Esophagus squamous epithelium (tissue), 5 donors: ENCODE data around the gene GSTO2. TPM values are rescaled to one million over a fixed set of nuclear protein-coding genes. Genes with fewer than 3 reads are reported as not detected.

Experiments used
- DNase-seq: peaks from one replicate; lab custom pipeline; 2025; lab: John Stamatoyannopoulos, UW
- H3K27ac ChIP-seq, 4 donors: fragments of 200-600 bp; sonication (generic); one replicate each; pipeline ENCODE4 v1.5.1; 2016 to 2019; ENCODE audit warnings: mild to moderate bottlenecking in 1 of 4
- H3K27me3 ChIP-seq, 4 donors: fragments of 200-600 bp; sonication (generic); 1 replicate in 3 of 4; 2 replicates in 1 of 4; pipeline versions ENCODE4 v1.5.1 to v1.6.0; 2017 to 2021; ENCODE audit warnings: antibody characterized with exemption in 1 of 4
- H3K36me3 ChIP-seq, 3 donors: fragments of 200-600 bp; sonication (generic); one replicate each; pipeline ENCODE4 v1.5.1; 2016 to 2019
- H3K4me1 ChIP-seq, 3 donors: fragments of 200-600 bp; sonication (generic); one replicate each; pipeline ENCODE4 v1.5.1; 2017 to 2019
- H3K4me3 ChIP-seq, 4 donors: fragments of 200-600 bp; sonication (generic); 1 replicate in 3 of 4; 2 replicates in 1 of 4; pipeline ENCODE4 v1.5.1; 2016 to 2019; ENCODE audit warnings: mild to moderate bottlenecking in 2 of 4, moderate library complexity in 1 of 4
- H3K9me3 ChIP-seq, 3 donors: fragments of 200-600 bp; sonication (generic); one replicate each; pipeline ENCODE4 v1.5.1; 2016 to 2019
- POLR2A ChIP-seq, 4 donors: fragments of 450-650 bp; IDR thresholded peaks; one replicate each; pipeline ENCODE4 v1.6.1; 2017; ENCODE audit warnings: antibody characterized with exemption in 4 of 4, mild to moderate bottlenecking in 4 of 4, moderate library complexity in 3 of 4
- WGBS, 2 donors: methylation state at CpG; one replicate each; pipeline ENCODE4 v1.1.5; 2018; 5-methylcytosine and 5-hydroxymethylcytosine counted together
- intact Hi-C: fragments of 100-400 bp; cut with DNase I; formaldehyde crosslinking; loops from one replicate; pipeline ENCODE4 v1.15.0; 2022
- total RNA-seq, 4 donors: library from RNA; depleted of rRNA; stranded (reverse); fragments of >200 nt; gene quantifications; one replicate each; pipeline ENCODE4 v1.1.0, GENCODE V29; 2016
- TF ChIP-seq, protein P1 (sequence below), 6 experiments: fragments of 450-650 bp in 4 of 6; fragments of 200-600 bp in 2 of 6; sonication (generic) in 2 of 6; IDR thresholded peaks; one replicate each; pipeline ENCODE4 v1.5.1; 2016 to 2019; ENCODE audit warnings: antibody characterized with exemption in 6 of 6, mild to moderate bottlenecking in 4 of 6, moderate library complexity in 4 of 6
- donor health status: DM: yes; HTN: yes; CAD: no.

GSTO2 gene
- total RNA-seq, 4 donors from 2014 or later = 6.1 to 20.6 (median 13.8) TPM

DNA sequence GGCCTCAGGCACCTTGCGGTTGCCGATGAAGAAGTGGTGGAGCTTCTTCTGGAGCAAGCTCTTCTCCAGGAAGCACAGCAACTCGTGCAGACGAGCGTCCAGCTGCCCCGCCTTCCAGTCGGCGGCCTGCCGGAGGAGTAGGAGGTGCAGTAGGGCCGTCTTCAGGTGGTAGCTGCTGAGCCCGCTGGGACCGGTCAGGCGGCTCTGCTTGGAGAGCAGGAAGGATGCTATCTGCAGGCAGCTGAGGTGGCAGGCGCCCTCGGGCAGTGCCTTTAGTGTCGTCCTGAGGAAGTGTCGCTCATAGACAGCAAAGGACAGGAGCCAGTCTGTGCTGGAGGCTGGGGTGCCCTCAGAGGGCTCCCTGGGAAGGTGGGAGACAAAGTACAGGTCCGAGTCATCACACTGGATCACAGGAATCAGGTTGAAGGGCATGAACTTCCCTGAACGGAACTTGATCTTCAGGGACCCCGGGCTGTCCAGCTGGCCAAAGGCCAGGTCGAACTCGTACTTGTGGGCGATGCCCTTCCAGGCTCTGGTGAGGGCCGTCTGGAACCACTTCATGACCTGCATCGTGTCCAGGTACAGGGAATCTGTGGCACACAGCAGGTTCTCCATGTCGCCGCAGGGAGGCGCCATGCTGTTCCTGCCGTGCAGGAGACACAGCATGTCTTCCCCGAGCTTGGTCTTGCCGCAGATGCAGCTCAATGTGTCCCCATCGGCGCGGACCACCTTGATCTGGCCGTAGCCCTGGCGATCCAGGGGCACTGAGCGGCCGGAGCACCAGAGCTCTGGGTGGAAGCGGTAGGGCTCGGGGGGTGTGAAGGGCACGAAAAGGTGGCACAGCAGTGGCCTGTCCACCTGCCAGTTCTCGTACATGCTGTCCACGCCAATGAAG is 45.9 kb downstream of the GSTO2 start:
- intact Hi-C loops = no loop called here
- Histone ChIP-seq H3K4me3 (no peak overlapping the region), H3K27me3 (no peaks in the 10 kb centered on the region), H3K4me1 (peaks cover 39 to 79% (median 48%) of the 10 kb centered on the region in 3 donors), H3K27ac (no peak overlapping the region), H3K9me3 (no peaks in the 10 kb centered on the region), H3K36me3 (peaks cover 35 to 69% (median 37%) of the 10 kb centered on the region in 3 donors)
- no peak for TF ChIP-seq POLR2A (IDR thresholded peaks at IDR 0.05)
- TF ChIP-seq, protein P1, sequence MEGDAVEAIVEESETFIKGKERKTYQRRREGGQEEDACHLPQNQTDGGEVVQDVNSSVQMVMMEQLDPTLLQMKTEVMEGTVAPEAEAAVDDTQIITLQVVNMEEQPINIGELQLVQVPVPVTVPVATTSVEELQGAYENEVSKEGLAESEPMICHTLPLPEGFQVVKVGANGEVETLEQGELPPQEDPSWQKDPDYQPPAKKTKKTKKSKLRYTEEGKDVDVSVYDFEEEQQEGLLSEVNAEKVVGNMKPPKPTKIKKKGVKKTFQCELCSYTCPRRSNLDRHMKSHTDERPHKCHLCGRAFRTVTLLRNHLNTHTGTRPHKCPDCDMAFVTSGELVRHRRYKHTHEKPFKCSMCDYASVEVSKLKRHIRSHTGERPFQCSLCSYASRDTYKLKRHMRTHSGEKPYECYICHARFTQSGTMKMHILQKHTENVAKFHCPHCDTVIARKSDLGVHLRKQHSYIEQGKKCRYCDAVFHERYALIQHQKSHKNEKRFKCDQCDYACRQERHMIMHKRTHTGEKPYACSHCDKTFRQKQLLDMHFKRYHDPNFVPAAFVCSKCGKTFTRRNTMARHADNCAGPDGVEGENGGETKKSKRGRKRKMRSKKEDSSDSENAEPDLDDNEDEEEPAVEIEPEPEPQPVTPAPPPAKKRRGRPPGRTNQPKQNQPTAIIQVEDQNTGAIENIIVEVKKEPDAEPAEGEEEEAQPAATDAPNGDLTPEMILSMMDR (IDR thresholded peaks at IDR 0.05) = no peak
- 89 to 93% methylated on average over 5 to 8 of the region's 43 CpGs for WGBS, 2 donors
- DNase-seq = no peak

DNA sequence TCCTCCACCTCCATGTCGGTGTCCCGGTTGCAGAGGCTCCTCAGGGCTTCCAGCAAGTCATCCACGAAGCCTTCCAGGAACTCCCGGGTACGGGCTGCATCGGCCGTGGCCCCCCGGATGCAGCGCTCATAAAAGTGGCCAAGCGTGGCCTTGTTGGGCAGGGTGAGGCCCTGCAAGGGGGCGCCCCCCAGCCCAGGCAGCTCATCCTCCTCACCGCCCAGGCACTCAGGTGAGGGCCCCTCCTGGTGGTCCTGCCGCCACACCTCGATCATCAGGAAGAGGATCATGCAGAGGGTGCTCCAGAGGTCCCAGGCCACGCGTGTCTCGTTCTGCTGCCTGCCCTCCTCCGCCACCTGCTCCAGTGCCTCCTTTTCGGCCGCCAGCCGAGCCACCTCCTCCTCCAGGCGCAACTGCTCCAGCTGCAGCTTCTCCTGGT is 46.5 kb downstream of the GSTO2 start:
- Histone ChIP-seq H3K4me3 (no peak overlapping the region), H3K9me3 (no peaks in the 10 kb centered on the region), H3K27ac (peak overlapping the region in 1 of 4 donors; percentile 91), H3K36me3 (peaks cover 35 to 63% (median 37%) of the 10 kb centered on the region in 3 donors), H3K4me1 (peaks cover 46 to 79% (median 50%) of the 10 kb centered on the region in 3 donors), H3K27me3 (no peaks in the 10 kb centered on the region)
- intact Hi-C loops = no loop called here
- WGBS, 2 donors = 95 to 97% methylated on average over 8 to 16 of the region's 22 CpGs
- no peak for DNase-seq
- TF ChIP-seq, protein P1 (IDR thresholded peaks at IDR 0.05) = no peak
- TF ChIP-seq POLR2A (IDR thresholded peaks at IDR 0.05) = no peak

DNA sequence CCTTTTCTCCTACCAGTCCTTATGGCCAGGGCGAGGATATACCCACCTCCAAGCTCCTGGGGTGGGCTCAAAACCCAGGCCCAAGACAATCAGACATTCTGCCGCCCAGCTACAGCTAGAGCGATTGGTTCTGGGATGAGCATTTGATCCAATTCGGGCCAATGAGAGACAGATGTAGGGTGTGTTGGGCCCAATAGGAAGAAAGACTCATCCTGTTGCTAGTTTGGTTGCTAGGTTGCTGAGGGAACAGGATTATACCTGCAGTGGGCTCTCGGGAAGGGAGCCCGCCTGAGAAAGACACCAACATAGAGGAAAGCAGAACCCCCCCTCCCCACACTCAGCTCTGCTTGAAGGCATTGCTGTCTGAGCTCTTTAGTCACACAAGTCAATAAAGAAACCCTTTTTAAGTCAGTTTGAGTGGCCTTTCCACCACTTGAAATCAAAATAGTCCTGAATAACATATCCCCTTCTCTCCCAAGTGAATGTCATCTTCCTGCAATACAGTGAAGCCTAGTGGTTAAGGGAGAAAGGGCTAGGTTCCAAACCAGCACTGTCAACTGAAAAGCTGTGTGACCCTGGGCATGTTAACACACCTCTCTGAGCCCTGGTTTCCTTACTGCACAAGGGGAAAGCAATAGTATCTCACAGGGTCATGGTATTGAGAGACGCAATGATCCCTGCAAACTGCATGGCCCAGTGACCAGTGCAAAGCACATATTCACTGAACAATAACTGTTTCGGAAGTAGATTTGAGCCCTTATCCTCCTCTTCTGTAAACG is 47.5 kb downstream of the GSTO2 start:
- no peaks in the 10 kb centered on the region for H3K27me3 ChIP-seq
- no peak overlapping the region for H3K4me3 ChIP-seq
- H3K36me3 ChIP-seq = peaks cover 35 to 53% (median 37%) of the 10 kb centered on the region in 3 donors
- H3K4me1 ChIP-seq = peaks cover 56 to 79% (median 57%) of the 10 kb centered on the region in 3 donors
- DNase-seq = no peak
- intact Hi-C loops = no loop called here
- WGBS, 2 donors = 80 to 81% methylated on average over 4 to 8 of the region's 9 CpGs
- peak overlapping the region; percentile 91 to 99 (median 96) for H3K27ac ChIP-seq
- no peaks in the 10 kb centered on the region for H3K9me3 ChIP-seq
- TF ChIP-seq, protein P1 (IDR thresholded peaks at IDR 0.05) = no peak
- TF ChIP-seq POLR2A (IDR thresholded peaks at IDR 0.05) = no peak

DNA sequence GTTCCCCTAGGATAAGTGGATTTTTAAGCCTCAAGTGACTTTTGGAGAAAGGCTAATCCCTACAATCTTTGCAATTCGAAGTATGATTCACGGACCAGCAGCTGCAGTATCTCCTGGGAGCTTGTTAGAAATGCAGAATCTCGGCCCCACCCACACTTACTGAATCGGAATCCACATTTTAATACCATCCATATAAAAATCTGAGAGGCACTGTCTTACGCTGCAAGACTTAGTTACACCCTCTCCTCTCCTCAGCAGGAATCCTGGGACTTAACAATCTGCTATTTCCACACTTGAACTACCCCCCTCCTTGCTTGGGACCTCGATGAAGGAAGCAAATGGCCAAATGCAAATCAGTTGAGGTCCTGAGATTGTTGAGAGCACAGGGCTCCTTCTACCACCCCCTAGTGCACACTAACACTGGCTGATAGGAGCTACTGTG is 48.3 kb downstream of the GSTO2 start:
- Histone ChIP-seq H3K27ac (peak overlapping the region; percentile 91 to 99 (median 96)), H3K36me3 (peaks cover 30 to 45% (median 37%) of the 10 kb centered on the region in 3 donors), H3K4me3 (peak overlapping the region in 1 of 4 donors; percentile 21), H3K9me3 (no peaks in the 10 kb centered on the region), H3K4me1 (peaks cover 64 to 79% (median 65%) of the 10 kb centered on the region in 3 donors), H3K27me3 (no peaks in the 10 kb centered on the region)
- intact Hi-C loops = no loop called here
- TF ChIP-seq POLR2A (IDR thresholded peaks at IDR 0.05) = no peak
- TF ChIP-seq, protein P1 (IDR thresholded peaks at IDR 0.05) = no peak
- DNase-seq = no peak
- 33 to 34% methylated on average over 6 of the region's 6 CpGs for WGBS, 2 donors
